GM19043 (cell line): ENCODE measurements around the gene LRRK2.
A peak's percentile ranks its signal among the peaks of the same experiment; 100 is the strongest.
"Not testable (repeated sequence)": the region's sequence is repeated elsewhere in the genome, so short reads cannot be mapped to it uniquely, and the experiment has no call there.

Experiments
- ATAC-seq: cut with Tn5 transposase; IDR thresholded peaks from one replicate; pipeline ENCODE4 v1.9.1; 2021; ENCODE audit warnings: low read depth; ENCODE audit not compliant: unreplicated experiment

LRRK2 gene

GRCh38 chr12:40211186-40211585, 13.6 kb upstream of the LRRK2 start:
- ATAC-seq = not testable (repeated sequence)

DNA sequence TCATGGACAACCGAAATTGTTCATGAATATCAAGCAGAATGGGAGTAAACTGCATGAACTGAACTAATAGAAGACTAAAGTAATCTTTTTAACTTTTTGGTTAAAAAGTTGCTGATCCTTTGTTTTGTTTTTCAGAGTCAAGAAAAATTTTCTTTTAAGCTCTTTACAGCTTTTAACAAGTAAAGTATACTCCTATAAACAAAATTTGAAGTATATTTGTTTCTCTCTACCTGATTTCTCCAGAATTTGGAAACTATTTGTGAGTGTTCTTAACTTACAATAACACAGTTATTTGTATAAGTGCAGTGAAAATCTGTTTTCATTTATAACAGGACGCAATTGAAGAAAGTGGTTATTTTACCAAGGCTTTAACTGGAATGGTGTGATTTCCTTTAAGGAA, 12.2 kb upstream of the LRRK2 start:
- ATAC-seq = no peak

GRCh38 chr12:40215982-40216381, 8.8 kb upstream of the LRRK2 start:
- no peak for ATAC-seq

DNA sequence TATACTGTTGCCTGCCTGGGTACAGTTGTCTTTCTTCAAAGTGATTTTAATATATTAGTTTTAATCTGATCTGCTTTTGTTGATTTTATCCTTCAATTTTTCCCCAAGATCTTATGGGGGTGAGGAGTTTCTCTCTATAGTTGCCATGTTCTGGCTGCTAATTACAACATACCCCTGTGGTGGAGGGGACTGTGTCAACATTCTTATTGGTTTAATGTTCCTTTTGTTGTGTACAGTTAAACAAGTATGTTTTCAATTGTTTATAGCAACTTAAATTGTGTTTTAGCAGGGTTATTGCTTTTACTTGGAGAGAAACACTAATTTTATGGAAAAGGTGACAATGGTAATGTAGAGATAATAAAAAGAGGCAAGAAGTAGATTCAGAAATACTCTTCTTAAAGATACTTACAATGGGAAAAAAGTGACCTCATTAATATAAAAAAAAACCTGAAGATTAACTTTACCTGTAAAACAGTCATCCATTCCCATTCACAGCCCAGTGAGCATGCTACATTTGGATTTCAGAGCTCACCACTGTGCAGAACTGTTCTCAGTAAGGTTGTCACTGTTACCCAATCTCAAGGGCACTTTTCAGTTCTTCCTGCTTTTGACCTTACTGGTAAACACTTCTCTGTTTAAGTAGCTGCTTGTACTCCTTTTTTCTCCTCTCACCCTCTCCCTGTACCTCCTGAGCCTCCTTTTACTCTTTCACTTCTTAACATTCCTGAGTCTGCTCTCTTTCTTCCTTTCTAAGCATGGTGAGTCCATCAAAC, 8.1 kb upstream of the LRRK2 start:
- ATAC-seq = no peak

DNA sequence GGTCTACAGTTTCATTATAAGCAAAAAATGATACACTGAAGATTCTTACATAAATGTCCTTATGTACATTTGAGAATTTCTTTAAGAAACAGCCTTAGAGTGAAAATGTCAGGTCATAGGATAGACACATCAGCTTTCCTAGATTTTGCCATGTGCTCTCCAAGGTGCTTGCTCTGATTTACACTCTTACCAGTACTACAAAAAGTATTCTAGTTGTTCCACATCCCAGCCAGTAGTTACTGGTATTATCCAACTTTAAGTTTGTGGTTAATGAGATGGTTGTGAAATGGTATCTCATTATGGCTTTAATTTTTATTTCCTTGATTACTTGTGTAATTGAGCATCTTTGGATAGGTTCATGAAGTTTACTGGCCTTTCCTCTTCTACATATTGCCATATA, 5.0 kb upstream of the LRRK2 start:
- no peak for ATAC-seq

GRCh38 chr12:40222247-40222646, 2.5 kb upstream of the LRRK2 start:
- no peak for ATAC-seq

GRCh38 chr12:40223646-40224045, 1.2 kb upstream of the LRRK2 start:
- ATAC-seq = no peak

GRCh38 chr12:40225337-40225983, 663 bp downstream of the LRRK2 start:
- no peak for ATAC-seq

DNA sequence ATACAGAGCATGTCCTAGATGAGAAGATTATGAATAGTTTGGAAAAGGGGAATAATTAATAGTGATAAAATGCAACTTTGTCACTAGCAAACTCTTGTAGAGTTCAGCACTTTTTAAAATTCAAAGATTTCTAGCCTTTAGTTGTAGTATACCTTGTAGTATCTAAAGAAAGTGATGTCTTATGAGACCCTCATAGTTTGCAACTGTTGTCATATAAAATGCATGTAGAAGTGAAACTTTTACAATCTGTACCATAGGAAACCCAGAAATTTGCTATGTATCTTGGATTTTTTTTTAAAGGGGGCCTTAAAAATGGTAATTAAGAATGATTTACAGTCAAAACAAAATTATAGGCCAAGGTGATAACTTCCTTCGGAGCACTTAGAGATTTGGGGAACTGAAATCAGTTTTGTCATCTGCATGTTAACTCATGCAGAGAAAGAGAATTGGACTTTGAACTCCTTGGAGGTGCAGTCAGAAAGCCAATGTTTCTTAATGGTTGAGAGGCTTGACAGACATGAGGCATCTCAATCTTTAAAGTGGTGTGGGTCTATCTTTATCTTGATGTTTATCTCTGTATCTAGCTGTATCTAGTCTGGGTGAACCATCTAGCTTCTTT, 1.3 kb downstream of the LRRK2 start:
- ATAC-seq = peak; percentile 62

DNA sequence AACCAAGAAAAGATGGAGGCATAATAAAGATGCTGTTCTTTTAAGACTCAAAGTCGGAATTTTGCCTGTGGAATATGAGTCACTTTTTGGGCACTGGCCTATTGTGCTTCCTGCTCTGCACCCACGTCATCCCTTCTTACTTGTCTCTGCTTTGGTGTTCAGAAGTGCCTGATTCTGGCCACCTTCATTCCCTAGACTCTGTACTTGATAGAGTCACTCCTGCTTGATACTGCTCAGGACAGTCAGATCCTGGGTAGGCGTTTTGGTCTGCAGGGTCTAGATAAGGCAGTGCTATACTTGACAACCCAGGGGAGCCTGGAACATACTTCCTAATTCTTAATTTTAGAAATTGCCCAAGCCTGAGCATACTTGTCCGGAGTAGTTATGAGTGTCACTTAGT, 1.9 kb downstream of the LRRK2 start:
- ATAC-seq = no peak

GRCh38 chr12:40227447-40227846, 2.6 kb downstream of the LRRK2 start:
- ATAC-seq = no peak

DNA sequence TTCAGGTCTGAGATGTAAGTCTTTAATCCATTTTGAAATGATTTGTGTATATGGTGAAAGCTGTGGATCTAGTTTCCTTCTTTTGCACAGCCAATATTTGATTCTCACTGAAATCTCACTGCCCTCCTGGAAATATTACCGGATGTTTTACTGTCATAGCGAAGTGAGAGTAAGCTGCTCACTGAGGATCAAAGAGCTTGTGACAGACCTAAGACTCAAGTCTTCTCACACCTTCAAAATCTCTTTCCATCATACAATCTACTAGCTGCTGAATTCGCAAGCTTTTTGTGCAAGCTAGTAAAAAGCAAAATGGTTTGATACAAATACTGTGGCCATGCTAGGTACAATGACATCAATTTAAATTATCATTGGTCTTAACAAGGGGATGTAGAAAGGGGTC, 3.9 kb downstream of the LRRK2 start:
- ATAC-seq = no peak

DNA sequence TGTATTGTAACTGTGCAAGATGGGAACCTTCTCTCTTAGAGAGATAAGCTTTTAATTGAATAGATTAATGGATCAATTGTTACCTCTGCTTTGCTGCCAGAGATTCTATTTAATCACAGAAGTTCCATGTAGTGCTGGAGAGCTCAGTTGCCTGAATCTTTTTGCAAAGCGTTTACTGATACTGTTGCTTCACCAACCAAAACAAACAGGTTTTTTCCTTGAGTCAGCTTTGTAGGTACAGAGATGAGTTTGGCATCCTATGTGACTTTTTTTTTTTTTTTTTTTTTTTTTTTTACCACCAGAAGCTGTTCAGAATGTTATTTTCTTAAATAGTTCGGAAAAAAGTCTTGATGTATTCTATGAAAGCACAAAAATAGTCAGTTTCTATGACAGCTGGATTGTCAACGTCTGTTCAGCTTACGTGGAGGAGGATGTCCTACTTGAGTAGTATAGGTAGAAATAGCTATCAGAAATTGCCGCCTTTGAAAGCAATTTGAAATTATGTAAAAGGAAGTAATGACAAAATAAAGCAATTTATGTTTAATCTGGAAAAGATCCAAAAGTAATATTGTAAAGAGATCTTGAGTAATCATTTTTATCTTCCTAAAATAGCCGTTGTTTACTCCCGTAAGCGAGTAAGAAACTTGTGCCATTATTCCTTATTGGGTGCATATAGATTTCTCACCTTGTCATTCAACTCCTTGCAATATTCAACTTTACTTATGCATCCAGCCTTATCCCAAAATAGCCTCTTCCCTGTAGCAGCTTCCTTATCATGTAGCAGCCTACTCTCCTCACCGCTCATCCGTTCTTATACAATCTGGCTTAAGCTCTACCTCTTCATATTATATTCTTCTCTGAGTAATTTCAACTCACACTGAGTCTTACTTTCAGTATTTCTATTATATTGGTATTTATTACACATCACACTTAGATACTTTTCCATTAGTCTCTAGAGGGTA, 5.2 kb downstream of the LRRK2 start:
- ATAC-seq = no peak

- peak; percentile 40 for ATAC-seq
Observed at GRCh38 chr12:40232602-40233001, 7.8 kb downstream of the LRRK2 start.

DNA sequence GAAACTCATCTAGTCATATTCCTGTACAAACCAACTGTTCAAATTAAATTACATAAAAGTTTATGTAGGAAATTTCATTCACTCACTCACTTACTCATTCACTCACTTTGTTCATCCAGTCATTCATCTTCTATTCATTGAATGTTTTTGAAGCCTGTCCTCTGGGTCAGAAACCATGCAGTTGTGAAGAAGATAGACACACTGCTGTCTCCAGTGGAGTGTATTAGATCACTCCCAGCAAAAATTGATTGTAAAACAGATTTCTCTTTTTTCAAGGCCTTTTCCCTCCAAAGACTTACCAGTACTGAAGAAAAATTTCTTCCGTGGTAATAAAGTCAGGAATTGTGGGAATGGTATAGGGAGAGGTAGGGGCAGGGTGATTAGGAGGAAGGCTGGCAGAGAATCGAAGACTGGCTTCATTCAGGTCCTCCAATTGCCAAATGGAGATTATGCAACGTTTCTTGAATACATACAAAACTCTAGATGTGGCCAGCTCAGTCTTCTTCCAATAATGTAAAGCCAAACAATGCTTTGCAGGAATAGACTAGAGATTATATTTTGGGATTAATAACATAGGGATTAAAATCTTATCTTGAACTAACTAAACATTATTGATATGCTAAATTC, 9.1 kb downstream of the LRRK2 start:
- ATAC-seq = no peak

DNA sequence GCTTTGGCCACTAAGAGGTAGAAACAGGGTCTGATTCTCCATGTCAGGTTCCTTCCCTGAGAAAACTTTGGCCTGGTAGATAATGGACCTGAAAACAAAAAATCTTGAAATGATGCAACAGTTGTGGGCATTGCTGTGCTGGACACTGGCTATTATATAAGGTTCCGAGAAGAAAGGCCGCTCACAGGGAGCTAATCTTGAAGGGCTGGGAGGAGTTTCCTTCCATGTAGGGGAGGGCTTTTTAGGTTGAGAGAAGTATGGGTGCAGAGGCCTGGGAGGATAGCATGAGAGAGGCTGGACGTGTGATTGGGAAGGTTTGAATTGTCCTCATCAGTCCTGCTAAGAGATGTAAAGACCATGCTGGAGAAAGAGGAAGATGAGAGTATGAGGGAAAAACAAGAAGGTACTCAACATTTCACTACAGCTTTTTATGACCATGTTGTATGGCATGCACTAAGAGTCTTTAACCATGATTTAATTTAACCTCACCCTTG, 11.6 kb downstream of the LRRK2 start:
- no peak for ATAC-seq

- ATAC-seq = no peak
Observed at GRCh38 chr12:40238266-40238902, 13.6 kb downstream of the LRRK2 start.

GRCh38 chr12:40238979-40239378, 14.2 kb downstream of the LRRK2 start:
- no peak for ATAC-seq

- ATAC-seq = no peak
Observed at GRCh38 chr12:40240779-40241178, 16.0 kb downstream of the LRRK2 start.

GRCh38 chr12:40241741-40242140, 16.9 kb downstream of the LRRK2 start:
- ATAC-seq = no peak
